SK-MEL-5 (cell line): ENCODE results near the gene POU2F3. TPM values are rescaled to one million over a fixed set of nuclear protein-coding genes. Genes with fewer than 3 reads are reported as not detected.
A peak's percentile ranks its signal among the peaks of the same experiment; 100 is the strongest.

Source experiments
- DNase-seq: peaks from one replicate; pipeline ENCODE4 v3.0.0-alpha.2; 2016; ENCODE audit warnings: low read depth, low spot score
- in situ Hi-C: cut with HindIII; loops from 2 replicates; pipeline ENCODE4 v1.10.0; 2016; ENCODE audit warnings: low sequenced_read_pairs, high pct_unique_total_duplicates, low pct_unique_long_range_greater_than_20kb
- total RNA-seq: library from RNA; depleted of rRNA; stranded (reverse); fragments of >200 nt; shearing (Covaris generic); gene quantifications from 2 replicates; pipeline ENCODE4 v1.2.3, GENCODE V29; 2014

The POU2F3 gene
- total RNA-seq, 1 experiment from 2014 or later = not detected

GRCh38 chr11:120208001-120208441 is 31.9 kb upstream of the POU2F3 start:
- DNase-seq = no peak
- in situ Hi-C loops = no loop called here

GRCh38 chr11:120208777-120209176 is 31.2 kb upstream of the POU2F3 start:
- in situ Hi-C loops = no loop called here
- DNase-seq = no peak

- in situ Hi-C loops = no loop called here
- DNase-seq = no peak
Measured at GRCh38 chr11:120209746-120210625, 30.0 kb upstream of the POU2F3 start.

GRCh38 chr11:120210626-120211521 is 29.1 kb upstream of the POU2F3 start, which contains the start of gene OAF:
TSS of gene OAF (plus strand) at chr11:120211032. CDS start at chr11:120211280, 248 bp downstream.
- in situ Hi-C loops = no loop called here

GRCh38 chr11:120211522-120212258 is 28.2 kb upstream of the POU2F3 start:
- in situ Hi-C loops = no loop called here
- no peak for DNase-seq

More at GRCh38 chr11:120210626-120211521, 29.1 kb upstream of the POU2F3 start, which contains the start of gene OAF:
- DNase-seq = peak; percentile 85

- in situ Hi-C loops = no loop called here
- no peak for DNase-seq
Measured at GRCh38 chr11:120212259-120212878, 27.6 kb upstream of the POU2F3 start.

- in situ Hi-C loops = no loop called here
- no peak for DNase-seq
Measured at GRCh38 chr11:120212926-120213325, 27.0 kb upstream of the POU2F3 start.

- in situ Hi-C loops = no loop called here
- no peak for DNase-seq
Measured at GRCh38 chr11:120214581-120214980, 25.4 kb upstream of the POU2F3 start.

- no peak for DNase-seq
- in situ Hi-C loops = no loop called here
Measured at GRCh38 chr11:120215634-120216033, 24.3 kb upstream of the POU2F3 start.

- in situ Hi-C loops = no loop called here
Measured at GRCh38 chr11:120216426-120217102, 23.4 kb upstream of the POU2F3 start.

GRCh38 chr11:120217526-120217925 is 22.4 kb upstream of the POU2F3 start:
- no peak for DNase-seq
- in situ Hi-C loops = no loop called here

More at GRCh38 chr11:120216426-120217102, 23.4 kb upstream of the POU2F3 start:
- no peak for DNase-seq

GRCh38 chr11:120217941-120218694 is 21.8 kb upstream of the POU2F3 start:
- peak; percentile 96 for DNase-seq
- in situ Hi-C loops = no loop called here

GRCh38 chr11:120218695-120219033 is 21.3 kb upstream of the POU2F3 start:
- DNase-seq = no peak
- in situ Hi-C loops = no loop called here

- in situ Hi-C loops = no loop called here
- DNase-seq = no peak
Measured at GRCh38 chr11:120219232-120219937, 20.6 kb upstream of the POU2F3 start.

GRCh38 chr11:120219938-120220746 is 19.8 kb upstream of the POU2F3 start:
- no peak for DNase-seq
- in situ Hi-C loops = no loop called here
